Ovary (tissue), 3 donors: ENCODE measurements around the gene CHFR.

Experiments
- EP300 ChIP-seq: sonication (generic); formaldehyde crosslinking; IDR thresholded peaks from one replicate; pipeline ENCODE4 v1.6.1; 2017; ENCODE audit warnings: antibody characterized with exemption
- POLR2A ChIP-seq: fragments of 450-650 bp; IDR thresholded peaks from one replicate; pipeline ENCODE4 v1.6.1; 2017; ENCODE audit warnings: antibody characterized with exemption, mild to moderate bottlenecking, moderate library complexity
- TF ChIP-seq, protein P1 (sequence below), 3 donors: fragments of 450-650 bp in 2 of 3; fragments of 200-600 bp in 1 of 3; IDR thresholded peaks; one replicate each; pipeline versions ENCODE4 v1.5.1 to v1.8.0; 2016 to 2022; ENCODE audit warnings: antibody characterized with exemption in 3 of 3, mild to moderate bottlenecking in 1 of 3
- donor health status: DM: no; HTN: no; CAD: no.

DNA sequence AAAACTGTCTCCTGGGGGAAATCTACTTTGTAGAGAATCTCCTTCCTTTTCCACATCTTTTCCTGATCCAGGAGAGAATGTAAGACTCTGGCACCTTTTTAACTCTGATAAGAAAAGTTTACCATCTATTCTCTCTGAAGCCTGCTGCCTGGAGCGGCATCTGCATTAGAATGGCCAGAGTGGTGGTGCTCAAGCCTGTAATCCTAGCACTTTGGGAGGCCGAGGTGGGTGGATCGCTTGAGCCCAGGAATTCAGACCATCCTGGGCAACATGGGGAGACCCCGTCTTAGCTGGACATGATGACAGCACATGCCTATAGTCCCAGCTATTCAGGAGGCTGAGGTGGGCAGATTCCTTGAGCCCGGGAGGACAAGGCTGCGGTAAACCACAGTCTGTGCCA is 1.4 kb upstream of the CHFR start:
- TF ChIP-seq POLR2A = no peak
- TF ChIP-seq, protein P1, sequence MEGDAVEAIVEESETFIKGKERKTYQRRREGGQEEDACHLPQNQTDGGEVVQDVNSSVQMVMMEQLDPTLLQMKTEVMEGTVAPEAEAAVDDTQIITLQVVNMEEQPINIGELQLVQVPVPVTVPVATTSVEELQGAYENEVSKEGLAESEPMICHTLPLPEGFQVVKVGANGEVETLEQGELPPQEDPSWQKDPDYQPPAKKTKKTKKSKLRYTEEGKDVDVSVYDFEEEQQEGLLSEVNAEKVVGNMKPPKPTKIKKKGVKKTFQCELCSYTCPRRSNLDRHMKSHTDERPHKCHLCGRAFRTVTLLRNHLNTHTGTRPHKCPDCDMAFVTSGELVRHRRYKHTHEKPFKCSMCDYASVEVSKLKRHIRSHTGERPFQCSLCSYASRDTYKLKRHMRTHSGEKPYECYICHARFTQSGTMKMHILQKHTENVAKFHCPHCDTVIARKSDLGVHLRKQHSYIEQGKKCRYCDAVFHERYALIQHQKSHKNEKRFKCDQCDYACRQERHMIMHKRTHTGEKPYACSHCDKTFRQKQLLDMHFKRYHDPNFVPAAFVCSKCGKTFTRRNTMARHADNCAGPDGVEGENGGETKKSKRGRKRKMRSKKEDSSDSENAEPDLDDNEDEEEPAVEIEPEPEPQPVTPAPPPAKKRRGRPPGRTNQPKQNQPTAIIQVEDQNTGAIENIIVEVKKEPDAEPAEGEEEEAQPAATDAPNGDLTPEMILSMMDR (IDR thresholded peaks at IDR 0.05) = no peak
- TF ChIP-seq EP300 = no peak
